HG02852 (cell line): ENCODE data around the gene ARID4B.
"Not testable (repeated sequence)": the region's sequence is repeated elsewhere in the genome, so short reads cannot be mapped to it uniquely, and the experiment has no call there.

ENCODE experiments used
- ATAC-seq: cut with Tn5 transposase; IDR thresholded peaks from one replicate; pipeline ENCODE4 v1.9.1; 2021; ENCODE audit warnings: mild to moderate bottlenecking, moderate library complexity; ENCODE audit not compliant: unreplicated experiment

Gene ARID4B

GRCh38 chr1:235236128-235236527 lies 91.9 kb downstream of the ARID4B start:
- ATAC-seq = no peak

GRCh38 chr1:235229868-235230267 lies 98.1 kb downstream of the ARID4B start:
- ATAC-seq = no peak

- ATAC-seq = no peak
Observed at GRCh38 chr1:235227414-235227813, 100.6 kb downstream of the ARID4B start.

GRCh38 chr1:235226933-235227332 lies 101.0 kb downstream of the ARID4B start:
- ATAC-seq = no peak

GRCh38 chr1:235225299-235225698 lies 102.7 kb downstream of the ARID4B start:
- no peak for ATAC-seq

GRCh38 chr1:235221653-235222375 lies 106.2 kb downstream of the ARID4B start:
- no peak for ATAC-seq

GRCh38 chr1:235215453-235215852 lies 112.5 kb downstream of the ARID4B start:
- ATAC-seq = no peak

GRCh38 chr1:235214962-235215361 lies 113.0 kb downstream of the ARID4B start:
- not testable (repeated sequence) for ATAC-seq

GRCh38 chr1:235213752-235214151 lies 114.2 kb downstream of the ARID4B start:
- no peak for ATAC-seq

GRCh38 chr1:235211517-235211916 lies 116.5 kb downstream of the ARID4B start:
- ATAC-seq = no peak

- no peak for ATAC-seq
Observed at GRCh38 chr1:235207209-235207565, 120.8 kb downstream of the ARID4B start.

GRCh38 chr1:235206533-235207208 lies 121.3 kb downstream of the ARID4B start:
- ATAC-seq = no peak

GRCh38 chr1:235205687-235206086 lies 122.3 kb downstream of the ARID4B start:
- ATAC-seq = no peak

GRCh38 chr1:235203428-235203827 lies 124.6 kb downstream of the ARID4B start:
- ATAC-seq = no peak

GRCh38 chr1:235202447-235202846 lies 125.5 kb downstream of the ARID4B start:
- ATAC-seq = not testable (repeated sequence)

- ATAC-seq = no peak
Observed at GRCh38 chr1:235199441-235199840, 128.5 kb downstream of the ARID4B start.

- no peak for ATAC-seq
Observed at GRCh38 chr1:235190431-235190830, 137.5 kb downstream of the ARID4B start.

- ATAC-seq = no peak
Observed at GRCh38 chr1:235187316-235187715, 140.7 kb downstream of the ARID4B start.

- no peak for ATAC-seq
Observed at GRCh38 chr1:235181561-235182245, 146.3 kb downstream of the ARID4B start.

- no peak for ATAC-seq
Observed at GRCh38 chr1:235180916-235181460, 147.0 kb downstream of the ARID4B start.

GRCh38 chr1:235176486-235176885 lies 151.5 kb downstream of the ARID4B start:
- ATAC-seq = no peak

GRCh38 chr1:235169986-235170385 lies 158.0 kb downstream of the ARID4B start:
- no peak for ATAC-seq
